OCI-LY3 (cell line): ENCODE results near the gene C5AR1.

Experiments
- EZH2phosphoT487 ChIP-seq: fragments of 200-600 bp; shearing (Covaris generic); IDR thresholded peaks from 2 replicates; pipeline ENCODE4 v1.6.1; 2018; ENCODE audit warnings: antibody characterized with exemption, mixed run types, low read depth
- TF ChIP-seq, protein P1 (sequence below): fragments of 200-600, 300-600 bp; sonication (generic); IDR thresholded peaks from 2 replicates; pipeline ENCODE4 v1.5.1; 2014; ENCODE audit warnings: antibody characterized with exemption, low read length, low read depth

DNA sequence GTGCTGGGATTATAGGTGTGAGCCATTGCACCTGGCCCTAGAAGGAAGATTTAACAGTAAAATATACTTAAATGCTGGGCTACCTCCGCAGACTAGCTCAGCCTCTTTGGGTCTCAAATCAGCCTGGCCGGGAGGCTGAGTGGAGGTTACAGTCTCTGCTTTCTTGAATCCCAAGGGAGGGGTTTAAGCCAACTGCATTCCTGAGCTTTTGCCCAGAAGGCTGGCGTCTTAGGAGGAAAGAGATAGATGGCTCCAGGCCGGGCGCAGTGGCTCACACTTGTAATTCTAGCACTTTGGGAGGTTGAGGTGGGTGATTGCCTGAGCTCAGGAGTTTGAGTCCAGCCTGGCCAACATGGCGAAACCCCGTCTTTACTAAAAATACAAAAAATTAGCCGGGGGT lies 623 bp upstream of the C5AR1 start:
- TF ChIP-seq, protein P1, sequence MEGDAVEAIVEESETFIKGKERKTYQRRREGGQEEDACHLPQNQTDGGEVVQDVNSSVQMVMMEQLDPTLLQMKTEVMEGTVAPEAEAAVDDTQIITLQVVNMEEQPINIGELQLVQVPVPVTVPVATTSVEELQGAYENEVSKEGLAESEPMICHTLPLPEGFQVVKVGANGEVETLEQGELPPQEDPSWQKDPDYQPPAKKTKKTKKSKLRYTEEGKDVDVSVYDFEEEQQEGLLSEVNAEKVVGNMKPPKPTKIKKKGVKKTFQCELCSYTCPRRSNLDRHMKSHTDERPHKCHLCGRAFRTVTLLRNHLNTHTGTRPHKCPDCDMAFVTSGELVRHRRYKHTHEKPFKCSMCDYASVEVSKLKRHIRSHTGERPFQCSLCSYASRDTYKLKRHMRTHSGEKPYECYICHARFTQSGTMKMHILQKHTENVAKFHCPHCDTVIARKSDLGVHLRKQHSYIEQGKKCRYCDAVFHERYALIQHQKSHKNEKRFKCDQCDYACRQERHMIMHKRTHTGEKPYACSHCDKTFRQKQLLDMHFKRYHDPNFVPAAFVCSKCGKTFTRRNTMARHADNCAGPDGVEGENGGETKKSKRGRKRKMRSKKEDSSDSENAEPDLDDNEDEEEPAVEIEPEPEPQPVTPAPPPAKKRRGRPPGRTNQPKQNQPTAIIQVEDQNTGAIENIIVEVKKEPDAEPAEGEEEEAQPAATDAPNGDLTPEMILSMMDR, result no peak
- no peak for TF ChIP-seq EZH2phosphoT487
